ENCODE measurements around the gene YDJC. TPM values are rescaled to one million over a fixed set of nuclear protein-coding genes. Genes with fewer than 3 reads are reported as not detected.

YDJC gene
- total and polyA plus RNA-seq, 2 of the 8 experiments (the other 6 are each of a cell fraction or from before 2014, with no cell fraction given), result 36.7 to 45.2 TPM

- Histone ChIP-seq H2BK5ac (ENCODE audit: low read depth, low read length) (peak overlapping the region; percentile 83; the same call in 1 of the 2 replicates), H3K27me3 (replicated peaks in 1 of 4; ENCODE audit: control insufficient read depth in 3 of 4, extremely low read depth in 1 of 4, insufficient read depth in 3 of 4, low read length in 3 of 4) (no peaks in the 10 kb centered on the region), H2AFZ (ENCODE audit: low read length) (no peak overlapping the region), H3K4me3 (ENCODE audit: extremely low read depth in 1 of 4, insufficient read depth in 2 of 4, low read depth in 3 of 4, low read length in 4 of 4) (peak overlapping the region; percentile 78 to 98 (median 81)), H3K79me2 (ENCODE audit: control insufficient read depth in 1 of 2, insufficient read depth in 2 of 2, low read length in 2 of 2) (peaks cover 0 to 4% of the 10 kb centered on the region in 2 experiments; a peak in 1 of 4 replicates), H3K4ac (replicated peaks; ENCODE audit: insufficient read length, low read depth, low read length) (peak overlapping the region; percentile 89), H3K79me1 (ENCODE audit: low read depth, low read length) (peaks cover 7% of the 10 kb centered on the region; the same call in 1 of the 2 replicates), H3K9me3 (ENCODE audit: insufficient read depth in 2 of 2, low read depth in 1 of 2, low read length in 1 of 2) (no peaks in the 10 kb centered on the region), H3K23ac (ENCODE audit: insufficient read length) (no peak overlapping the region), H2BK120ac (replicated peaks; ENCODE audit: low read depth, low read length) (no peak overlapping the region), H3K4me1 (replicated peaks in 1 of 4; ENCODE audit: control insufficient read depth in 3 of 4, insufficient read depth in 4 of 4, low read length in 3 of 4) (peaks cover 3 to 21% (median 9%) of the 10 kb centered on the region in 4 experiments), H3K4me2 (ENCODE audit: insufficient read depth in 1 of 2, low read depth in 2 of 2, low read length in 2 of 2) (peak overlapping the region; percentile 68 to 97), H4K20me1 (replicated peaks in 1 of 2; ENCODE audit: control insufficient read depth in 1 of 2, insufficient read depth in 2 of 2, low read length in 2 of 2) (peaks cover 11% of the 10 kb centered on the region in 2 experiments), H3K9ac (replicated peaks in 1 of 4; ENCODE audit: extremely low read depth in 1 of 4, low read depth in 3 of 4, low read length in 3 of 4) (peak overlapping the region; percentile 66 to 82 (median 72)), H3K27ac (ENCODE audit: low read depth, low read length) (peak overlapping the region; percentile 31; the same call in 1 of the 2 replicates), H2BK12ac (ENCODE audit: low read depth, low read length) (no peak overlapping the region), H4K5ac (ENCODE audit: insufficient read length, low read depth, low read length) (peak overlapping the region; percentile 88), H2BK20ac (ENCODE audit: low read length) (no peak overlapping the region), H4K8ac (ENCODE audit: extremely low read depth, insufficient read depth, low read length) (peak overlapping the region; percentile 93), H3K14ac (ENCODE audit: insufficient read length) (no peak overlapping the region), H4K91ac (replicated peaks; ENCODE audit: insufficient read length, low read length) (peak overlapping the region; percentile 93), H3K36me3 (ENCODE audit: control insufficient read depth in 2 of 4, insufficient read depth in 4 of 4, low read length in 3 of 4) (peaks cover 10 to 18% (median 14%) of the 10 kb centered on the region in 4 experiments; a peak in 6 of 8 replicates), H3K23me2 (ENCODE audit: low read depth, low read length) (peaks cover 5% of the 10 kb centered on the region; the same call in 1 of the 2 replicates), H2BK15ac (ENCODE audit: low read length) (no peak overlapping the region), H2AK5ac (ENCODE audit: low read depth, low read length) (no peak overlapping the region), H3K18ac (ENCODE audit: extremely low read depth, low read length) (peak overlapping the region; percentile 93), H3K56ac (replicated peaks; ENCODE audit: insufficient read length, low read depth, low read length) (peak overlapping the region; percentile 94)
- 0% methylated on average over 42 of the region's 44 CpGs; no CpG with 5 or more reads in 1 of the 2 experiments for WGBS, 2 experiments (ENCODE audit: extremely low coverage in 1 of 2, insufficient coverage in 1 of 2, insufficient read length in 1 of 2, insufficient replicate concordance in 2 of 2, low coverage in 1 of 2, low lambda C conversion rate in 2 of 2, missing lambda C conversion rate in 1 of 2)
- DNase-seq (ENCODE audit: low read depth in 1 of 2, low spot score in 2 of 2) (peak in 1 of 2 experiments; percentile 94), FAIRE-seq (no peak)
- ChIA-PET POLR2A (ENCODE audit: partially characterized antibody) (interaction anchor here (0.6 to 5.9 kb wide), 6 partner anchors 10 to 46 kb away, joined by 3 to 42 read pairs (median 5); partner anchors contain the start of genes PPIL2 and SDF2L1), CTCF (ENCODE audit: partially characterized antibody) (interaction anchor here (1.3 to 22.2 kb wide), 4 partner anchors 10 to 37 kb away, joined by 3 to 499 read pairs (median 12); partner anchors contain the start of genes CCDC116, SDF2L1 and YDJC)
- TF ChIP-seq NRF1 (IDR thresholded peaks at IDR 0.05; ENCODE audit: low read depth, low read length), result no peak
- no peak for TF ChIP-seq NANOG (IDR thresholded peaks at IDR 0.05; ENCODE audit: insufficient read depth, low read depth, low read length, poor library complexity, severe bottlenecking)
- TF ChIP-seq RNF2 (IDR thresholded peaks at IDR 0.05; ENCODE audit: borderline replicate concordance, low read depth, low read length, missing control alignments, poor library complexity, severe bottlenecking), result no peak
- TF ChIP-seq TAF1 (IDR thresholded peaks at IDR 0.05; ENCODE audit: low read depth, low read length), result peak; percentile 72
- TF ChIP-seq TBP (IDR thresholded peaks at IDR 0.05; ENCODE audit: low read depth, low read length), result peak; percentile 52; the same call in 1 of the 2 replicates
- TF ChIP-seq SP4 (IDR thresholded peaks at IDR 0.05; ENCODE audit: low read length), result no peak
- no peak for TF ChIP-seq CREB1 (IDR thresholded peaks at IDR 0.05)
- TF ChIP-seq RXRA (IDR thresholded peaks at IDR 0.05; ENCODE audit: insufficient read depth, low read depth, low read length), result no peak
- TF ChIP-seq POU5F1 (IDR thresholded peaks at IDR 0.05; ENCODE audit: low read depth, low read length), result no peak
- no peak for TF ChIP-seq BACH1 (IDR thresholded peaks at IDR 0.05; ENCODE audit: low read length)
- TF ChIP-seq GTF2F1 (IDR thresholded peaks at IDR 0.05; ENCODE audit: borderline replicate concordance, low read depth, low read length), result no peak
- no peak for TF ChIP-seq GABPA (IDR thresholded peaks at IDR 0.05; ENCODE audit: borderline replicate concordance, insufficient read depth, low read length)
- no peak for TF ChIP-seq EZH2 (IDR thresholded peaks at IDR 0.05; ENCODE audit: low read depth, low read length, severe bottlenecking)
Observed at GRCh38 chr22:21652010-21652546, 22.3 kb upstream of the YDJC start.

All from H1 (cell line).